Measurements from ENCODE around the gene STON2.
"Not testable (repeated sequence)": the region's sequence is repeated elsewhere in the genome, so short reads cannot be mapped to it uniquely, and the experiment has no call there.

The STON2 gene

GRCh38 chr14:81400202-81400678 is at the start of gene STON2:
Gene STON2, minus strand, starts transcription at chr14:81400324. Its CDS starts 1,942 bp downstream, at chr14:81398382.
- no peak for FAIRE-seq

DNA sequence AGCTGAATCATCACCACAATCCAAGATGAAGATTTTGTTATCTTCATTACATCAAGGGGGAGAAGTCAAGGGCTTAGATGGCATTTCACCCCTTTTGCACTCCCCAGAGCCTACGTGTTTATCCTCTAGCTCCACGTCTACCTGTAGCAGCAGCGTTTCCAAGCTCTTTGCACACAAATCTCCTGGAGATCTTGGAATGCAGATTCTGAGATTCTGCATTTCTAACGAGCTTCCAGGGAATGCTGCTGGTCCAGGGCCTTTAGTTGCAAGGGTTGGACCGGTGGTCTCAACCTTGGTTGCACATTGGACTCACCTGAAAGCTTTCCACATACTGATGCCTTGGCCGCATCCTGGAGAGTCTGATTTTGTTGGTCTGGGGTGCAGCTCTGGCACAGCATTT is 49.5 kb upstream of the STON2 start:
- no peak for FAIRE-seq

DNA sequence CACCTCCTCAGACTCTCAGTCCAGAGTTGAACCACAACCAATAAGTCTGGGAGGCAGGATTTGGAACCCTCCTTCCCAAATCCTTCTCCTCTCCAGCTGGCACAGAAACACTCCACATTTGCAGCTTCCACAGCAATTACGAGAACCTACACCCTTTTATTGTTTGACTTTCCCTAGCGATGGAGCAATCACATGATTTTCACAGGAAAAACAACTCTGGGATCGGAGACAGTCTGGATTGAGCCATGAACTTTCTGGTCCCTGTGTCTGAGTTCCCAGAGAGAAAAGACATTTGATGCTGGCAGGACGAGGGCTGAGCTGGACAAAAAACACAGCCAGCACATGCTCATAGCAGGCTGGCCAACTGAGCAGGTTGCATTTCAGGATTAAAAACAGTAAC is 49.0 kb upstream of the STON2 start:
- no peak for FAIRE-seq

GRCh38 chr14:81447021-81447764 is 47.1 kb upstream of the STON2 start:
- FAIRE-seq, result no peak

DNA sequence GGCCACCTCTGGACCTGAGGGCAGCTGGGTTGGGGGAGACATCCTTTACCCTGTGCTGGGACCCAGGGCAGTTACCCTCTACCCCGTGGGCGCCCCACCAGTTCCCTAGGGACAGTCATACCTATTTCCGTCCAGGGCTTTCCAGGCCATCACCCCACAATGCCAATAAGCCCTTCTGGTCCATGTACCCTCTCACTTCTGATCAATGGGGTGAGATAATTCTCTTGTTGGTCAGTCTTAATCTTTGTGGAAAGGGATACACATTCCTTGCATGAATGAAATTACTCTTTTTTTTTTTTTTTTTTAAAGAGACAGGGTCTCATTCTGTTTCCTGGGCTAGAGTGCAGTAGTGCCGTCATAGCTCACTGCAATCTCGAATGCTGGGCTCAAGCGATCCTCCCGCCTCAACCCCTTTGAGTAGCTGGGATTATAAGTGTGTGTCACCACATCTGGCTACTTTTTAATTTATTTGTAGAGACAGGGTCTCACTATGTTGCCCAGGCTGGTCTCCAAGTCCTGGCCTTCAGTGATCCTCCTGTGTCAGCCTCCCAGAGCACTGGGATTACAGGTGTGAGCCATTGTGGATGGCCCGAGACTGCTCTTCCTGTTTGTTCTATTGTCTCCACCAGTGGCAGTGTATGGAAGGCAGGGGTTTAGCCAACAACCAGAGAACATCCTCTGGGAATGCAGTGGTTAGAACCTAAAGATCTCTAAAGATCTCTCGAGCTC is 46.3 kb upstream of the STON2 start:
- FAIRE-seq, result no peak

GRCh38 chr14:81441626-81442134 is 41.6 kb upstream of the STON2 start:
- no peak for FAIRE-seq

DNA sequence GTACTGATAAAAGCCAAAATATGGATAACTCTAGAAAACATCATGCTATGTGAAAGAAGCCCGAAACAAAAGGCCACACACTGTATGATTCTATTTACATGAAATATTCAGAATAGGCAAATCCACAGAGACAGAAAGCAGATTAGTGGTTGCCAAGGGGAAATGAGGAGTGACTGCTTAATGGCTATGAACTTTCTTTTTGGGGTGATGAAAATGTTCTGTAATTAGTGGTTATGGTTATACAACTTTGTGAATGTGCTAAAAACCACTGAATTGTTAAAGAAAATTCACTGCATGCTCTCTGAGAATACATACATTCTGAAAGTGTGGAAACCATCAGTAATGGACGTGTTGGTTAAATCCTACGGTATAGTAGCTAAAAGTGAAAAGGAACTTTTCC is 39.9 kb upstream of the STON2 start:
- FAIRE-seq, result no peak

GRCh38 chr14:81437244-81437643 is 37.1 kb upstream of the STON2 start:
- no peak for FAIRE-seq

DNA sequence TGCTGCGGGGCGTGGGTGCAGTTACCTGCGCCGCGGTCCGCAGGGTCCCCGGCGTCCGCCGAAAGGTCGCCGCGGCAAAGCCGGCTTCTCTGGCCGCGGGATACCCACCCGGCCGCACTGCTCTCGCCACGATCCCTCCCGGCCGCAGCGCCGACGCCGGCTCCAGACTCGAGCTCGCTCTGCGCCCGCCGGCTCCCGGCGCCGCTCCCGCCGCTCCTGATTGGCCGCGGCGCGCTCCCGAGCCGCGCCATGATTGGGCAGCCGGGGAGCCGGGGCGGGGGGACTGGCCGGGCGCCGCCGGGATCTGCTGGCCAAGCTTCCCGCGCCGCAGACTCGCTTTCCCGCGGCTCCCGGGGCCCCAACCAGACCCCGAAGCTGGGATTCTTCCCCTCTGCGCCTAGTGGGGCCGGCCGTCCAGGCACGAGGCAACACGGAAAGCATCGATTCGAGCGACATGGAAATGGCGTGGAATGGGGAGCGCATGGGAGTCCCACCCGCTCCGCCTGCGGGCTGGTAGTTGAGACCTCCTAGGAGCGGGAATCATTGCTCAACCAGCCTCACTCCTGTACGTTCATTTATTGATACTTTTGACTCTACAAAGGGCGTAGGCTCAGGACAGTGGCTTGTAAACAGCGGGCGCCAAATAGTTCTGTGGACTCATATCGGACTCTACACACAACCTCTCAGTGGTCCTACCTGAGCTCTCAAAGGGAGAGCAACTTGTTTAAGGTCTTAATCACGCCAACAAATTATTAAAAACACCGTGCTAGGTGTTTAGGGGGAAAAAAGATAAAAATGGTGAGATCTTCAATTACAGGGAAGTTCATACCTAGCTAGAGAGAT is 36.4 kb upstream of the STON2 start:
- no peak for FAIRE-seq

GRCh38 chr14:81435391-81436295 is 35.5 kb upstream of the STON2 start:
- FAIRE-seq, result no peak

DNA sequence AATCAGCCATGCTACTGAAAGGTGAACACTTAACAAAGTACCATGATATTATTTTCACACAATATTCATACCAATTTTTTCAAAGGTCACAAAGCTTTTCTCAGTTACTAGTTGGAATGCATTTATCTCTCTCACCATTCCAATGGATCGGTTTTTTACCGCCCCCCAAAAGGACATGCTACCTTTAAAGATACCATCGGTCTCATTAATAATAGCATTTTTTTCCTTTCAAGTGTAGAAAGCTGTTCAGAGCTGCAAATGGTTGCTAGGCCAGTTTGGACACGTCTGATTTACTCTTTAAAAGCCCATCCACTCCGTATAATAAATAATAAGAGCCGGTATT is 34.9 kb upstream of the STON2 start:
- no peak for FAIRE-seq

DNA sequence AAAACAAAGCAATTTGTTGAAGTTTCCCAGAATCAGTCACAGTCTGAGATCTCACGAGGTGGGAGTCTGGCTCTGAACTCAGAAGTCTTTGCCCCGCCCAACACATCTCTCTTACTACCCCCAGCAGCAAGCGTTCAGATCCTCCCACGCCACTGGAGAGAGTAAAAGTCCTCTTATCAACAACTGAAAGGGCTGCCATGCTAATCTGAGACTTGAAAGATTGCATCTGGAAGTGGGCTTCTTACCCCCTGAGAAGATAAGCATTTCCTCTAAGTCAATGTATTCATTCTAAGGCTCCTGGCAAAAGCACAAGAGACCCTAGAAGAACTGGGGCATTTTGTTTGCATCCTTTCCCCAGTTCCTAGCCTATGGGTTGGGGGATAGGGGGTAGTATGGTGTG is 34.1 kb upstream of the STON2 start:
- no peak for FAIRE-seq

DNA sequence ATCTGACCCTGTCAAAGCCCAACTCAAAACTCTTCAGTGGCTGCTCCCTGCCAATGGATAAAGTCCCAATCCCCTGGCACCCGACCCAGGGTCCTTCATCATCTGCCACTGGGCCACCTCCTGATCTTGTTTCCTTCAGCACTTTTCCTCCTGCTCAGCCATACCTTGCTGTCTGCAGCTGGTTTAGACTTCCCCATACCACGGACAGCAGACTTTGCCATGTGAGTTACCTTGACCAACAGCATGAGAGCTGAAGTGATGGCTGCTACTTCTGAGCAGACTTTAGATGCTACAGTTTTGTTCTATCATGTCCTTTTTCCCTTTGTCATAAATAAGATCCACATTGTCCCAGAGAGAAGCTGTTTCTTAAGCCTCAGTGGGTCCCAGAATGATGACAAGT is 33.3 kb upstream of the STON2 start:
- FAIRE-seq, result no peak

- FAIRE-seq, result no peak
Observed at GRCh38 chr14:81432219-81432661, 32.1 kb upstream of the STON2 start.

- FAIRE-seq, result no peak
Observed at GRCh38 chr14:81430235-81430634, 30.1 kb upstream of the STON2 start.

DNA sequence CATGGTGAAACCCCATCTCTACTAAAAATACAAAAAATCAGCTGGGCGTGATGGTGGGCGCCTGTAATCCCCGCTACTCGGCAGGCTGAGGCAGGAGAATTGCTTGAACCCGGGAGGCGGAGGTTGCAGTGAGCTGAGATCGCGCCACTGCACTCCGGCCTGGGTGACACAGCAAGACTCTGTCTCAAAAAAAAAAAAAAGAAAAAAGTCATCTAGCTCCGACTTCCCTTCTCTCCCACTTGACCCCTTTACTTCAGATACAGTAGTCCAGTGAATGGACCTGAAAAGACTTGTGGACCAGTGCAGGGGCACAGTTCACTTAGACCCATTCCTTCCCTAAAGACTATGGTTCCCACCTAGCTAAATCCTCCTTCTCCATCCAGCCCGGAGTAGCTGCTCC is 29.6 kb upstream of the STON2 start:
- FAIRE-seq, result not testable (repeated sequence)

GRCh38 chr14:81429028-81429427 is 28.9 kb upstream of the STON2 start:
- no peak for FAIRE-seq

DNA sequence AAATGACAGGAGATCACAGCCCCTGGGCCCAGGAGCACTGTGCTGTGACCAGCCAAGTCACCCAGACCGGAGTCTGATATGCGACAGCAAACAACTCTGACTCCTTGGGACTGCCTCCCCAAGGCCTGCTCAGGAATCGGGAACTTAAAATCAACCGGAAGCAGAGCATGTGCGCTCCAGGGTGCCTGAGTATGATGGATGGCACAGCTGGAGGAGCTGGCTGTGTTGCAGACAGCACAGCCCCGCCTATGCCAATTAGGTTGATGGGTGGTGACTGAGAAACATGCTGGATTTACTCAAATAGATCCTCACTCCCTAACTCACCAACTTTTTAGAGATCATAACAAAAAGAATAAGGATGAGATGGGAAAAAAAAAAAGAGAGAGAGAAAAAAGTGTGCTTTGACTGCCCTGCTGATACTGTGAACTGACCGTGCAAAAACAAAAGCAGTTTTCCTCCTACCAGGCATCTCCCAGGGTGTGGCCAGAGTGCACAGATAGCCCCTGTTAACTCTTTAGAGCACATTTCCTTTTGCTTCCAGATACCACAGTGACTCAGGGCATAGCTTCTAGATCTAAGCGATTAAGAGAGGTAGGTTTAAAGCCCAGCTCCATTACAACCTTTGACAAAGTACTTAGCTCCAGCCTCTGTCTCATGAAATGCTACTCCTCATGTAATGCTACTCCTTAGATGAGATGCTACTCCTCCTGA is 27.4 kb upstream of the STON2 start:
- FAIRE-seq, result no peak

- FAIRE-seq, result no peak
Observed at GRCh38 chr14:81423504-81423903, 23.4 kb upstream of the STON2 start.

DNA sequence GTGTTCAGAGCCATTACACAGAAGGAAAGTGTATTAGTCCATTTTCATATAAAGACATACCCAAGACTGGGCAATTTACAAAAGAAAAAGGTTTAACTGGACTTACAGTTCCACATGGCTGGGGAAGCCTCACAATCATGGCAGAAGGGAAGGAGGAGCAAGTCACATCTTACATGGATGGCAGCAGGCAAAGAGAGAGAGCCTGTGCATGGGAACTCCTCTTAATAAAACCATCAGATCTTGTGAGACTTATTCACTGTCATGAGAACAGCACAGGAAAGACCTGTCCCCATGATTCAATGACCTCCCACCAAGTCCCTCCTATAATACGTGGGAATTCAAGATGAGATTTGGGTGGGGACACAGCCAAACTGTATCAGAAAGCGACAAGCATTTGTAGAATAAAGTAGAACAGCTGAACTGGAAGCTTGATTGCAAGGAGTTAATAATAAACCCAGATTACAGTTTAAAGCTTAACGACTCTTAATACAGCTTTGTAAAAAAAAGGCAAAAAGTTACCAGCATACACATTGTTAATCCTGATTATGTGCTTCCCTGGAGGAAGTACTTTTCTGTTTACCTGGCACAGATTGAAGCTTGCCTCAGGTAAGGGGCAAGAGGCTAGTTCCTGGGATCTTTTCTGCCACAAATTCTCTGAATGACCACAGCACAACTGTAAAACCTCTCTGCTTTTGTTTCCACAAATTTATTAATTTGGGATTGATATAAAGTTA is 18.1 kb upstream of the STON2 start:
- no peak for FAIRE-seq

GRCh38 chr14:81416981-81417380 is 16.9 kb upstream of the STON2 start:
- no peak for FAIRE-seq
